Rectal smooth muscle tissue (tissue), 1 donor: ENCODE results near the gene TOLLIP.
"Not testable (repeated sequence)": the region's sequence is repeated elsewhere in the genome, so short reads cannot be mapped to it uniquely, and the experiment has no call there.

Experiments
- H3K27ac ChIP-seq: one replicate; pipeline ENCODE4 v1.7.0; 2013; ENCODE audit warnings: low read depth, low read length, inconsistent platforms
- H3K27me3 ChIP-seq: one replicate; pipeline ENCODE4 v1.7.0; 2013; ENCODE audit warnings: low read length; ENCODE audit not compliant: control insufficient read depth, insufficient read depth
- H3K36me3 ChIP-seq: one replicate; pipeline ENCODE4 v1.7.0; 2013; ENCODE audit warnings: low read length; ENCODE audit not compliant: control insufficient read depth, insufficient read depth
- H3K4me1 ChIP-seq: one replicate; pipeline ENCODE4 v1.7.0; 2013; ENCODE audit warnings: low read length; ENCODE audit not compliant: control insufficient read depth, insufficient read depth
- H3K4me3 ChIP-seq: one replicate; pipeline ENCODE4 v1.7.0; 2013; ENCODE audit warnings: low read length
- H3K9ac ChIP-seq: one replicate; pipeline ENCODE4 v1.7.0; 2013; ENCODE audit warnings: low read length

Gene TOLLIP

GRCh38 chr11:1309498-1310317, at the start of gene TOLLIP:
Gene TOLLIP, minus strand, starts transcription at chr11:1309632. Its CDS starts 134 bp downstream, at chr11:1309498.
- Histone ChIP-seq H3K4me1 (peaks cover 9% of the 10 kb centered on the region), H3K27me3 (no peaks in the 10 kb centered on the region), H3K4me3 (peak within 1 kb of the TSS; percentile 94), H3K27ac (peak within 1 kb of the TSS; percentile 96), H3K9ac (peak within 1 kb of the TSS; percentile 89), H3K36me3 (peaks cover 6% of the 10 kb centered on the region)

- H3K9ac ChIP-seq, H3K27ac ChIP-seq, H3K27me3 ChIP-seq, H3K4me3 ChIP-seq, H3K4me1 ChIP-seq, H3K36me3 ChIP-seq: not testable (repeated sequence)
These were observed 49.5 kb upstream of the TOLLIP start for GRCh38 chr11:1358931-1359330.

GRCh38 chr11:1358286-1358685, 48.9 kb upstream of the TOLLIP start:
- Histone ChIP-seq H3K36me3 (no peaks in the 10 kb centered on the region), H3K4me3 (no peak overlapping the region), H3K4me1 (no peaks in the 10 kb centered on the region), H3K9ac (no peak overlapping the region), H3K27ac (no peak overlapping the region), H3K27me3 (no peaks in the 10 kb centered on the region)

GRCh38 chr11:1356478-1356960, 47.1 kb upstream of the TOLLIP start:
- Histone ChIP-seq H3K27ac (no peak overlapping the region), H3K9ac (no peak overlapping the region), H3K27me3 (no peaks in the 10 kb centered on the region), H3K4me1 (no peaks in the 10 kb centered on the region), H3K4me3 (no peak overlapping the region), H3K36me3 (no peaks in the 10 kb centered on the region)

- no peak overlapping the region for H3K9ac ChIP-seq
- no peaks in the 10 kb centered on the region for H3K36me3 ChIP-seq
- H3K27ac ChIP-seq = no peak overlapping the region
- no peaks in the 10 kb centered on the region for H3K27me3 ChIP-seq
- no peaks in the 10 kb centered on the region for H3K4me1 ChIP-seq
- H3K4me3 ChIP-seq = no peak overlapping the region
These were observed 46.6 kb upstream of the TOLLIP start for GRCh38 chr11:1356007-1356435.

GRCh38 chr11:1354125-1354938, 44.9 kb upstream of the TOLLIP start:
- Histone ChIP-seq H3K4me3 (no peak overlapping the region), H3K27ac (no peak overlapping the region), H3K9ac (no peak overlapping the region), H3K4me1 (no peaks in the 10 kb centered on the region), H3K27me3 (no peaks in the 10 kb centered on the region), H3K36me3 (no peaks in the 10 kb centered on the region)

GRCh38 chr11:1353383-1354124, 44.1 kb upstream of the TOLLIP start:
- H3K4me3 ChIP-seq = no peak overlapping the region
- no peaks in the 10 kb centered on the region for H3K27me3 ChIP-seq
- H3K27ac ChIP-seq = no peak overlapping the region
- H3K9ac ChIP-seq = no peak overlapping the region
- no peaks in the 10 kb centered on the region for H3K36me3 ChIP-seq
- H3K4me1 ChIP-seq = no peaks in the 10 kb centered on the region

GRCh38 chr11:1352696-1353382, 43.4 kb upstream of the TOLLIP start:
- H3K27me3 ChIP-seq = no peaks in the 10 kb centered on the region
- no peaks in the 10 kb centered on the region for H3K36me3 ChIP-seq
- H3K4me1 ChIP-seq = no peaks in the 10 kb centered on the region
- H3K4me3 ChIP-seq = no peak overlapping the region
- H3K9ac ChIP-seq = no peak overlapping the region
- no peak overlapping the region for H3K27ac ChIP-seq

GRCh38 chr11:1351278-1351937, 42.0 kb upstream of the TOLLIP start:
- no peaks in the 10 kb centered on the region for H3K4me1 ChIP-seq
- H3K27ac ChIP-seq = no peak overlapping the region
- H3K27me3 ChIP-seq = no peaks in the 10 kb centered on the region
- H3K9ac ChIP-seq = no peak overlapping the region
- H3K4me3 ChIP-seq = no peak overlapping the region
- no peaks in the 10 kb centered on the region for H3K36me3 ChIP-seq

GRCh38 chr11:1350086-1350725, 40.8 kb upstream of the TOLLIP start:
- H3K4me1 ChIP-seq = no peaks in the 10 kb centered on the region
- H3K27ac ChIP-seq = no peak overlapping the region
- no peak overlapping the region for H3K9ac ChIP-seq
- H3K36me3 ChIP-seq = no peaks in the 10 kb centered on the region
- no peak overlapping the region for H3K4me3 ChIP-seq
- no peaks in the 10 kb centered on the region for H3K27me3 ChIP-seq

GRCh38 chr11:1349327-1350041, 40.1 kb upstream of the TOLLIP start:
- H3K9ac ChIP-seq = no peak overlapping the region
- no peak overlapping the region for H3K27ac ChIP-seq
- H3K36me3 ChIP-seq = no peaks in the 10 kb centered on the region
- H3K4me1 ChIP-seq = no peaks in the 10 kb centered on the region
- no peaks in the 10 kb centered on the region for H3K27me3 ChIP-seq
- H3K4me3 ChIP-seq = no peak overlapping the region
